H9 (cell line): ENCODE results near the gene RASSF7. TPM values are rescaled to one million over a fixed set of nuclear protein-coding genes. Genes with fewer than 3 reads are reported as not detected.

Experiments used
- DNase-seq: peaks from one replicate; pipeline ENCODE4 v3.0.0-alpha.2; 2017
- H2AFZ ChIP-seq: one replicate; pipeline ENCODE4 v1.6.1; 2013; ENCODE audit warnings: mild to moderate bottlenecking, low read length, control low read depth, moderate library complexity
- H2AK5ac ChIP-seq: 2 replicates; pipeline ENCODE4 v1.6.1; 2013; ENCODE audit warnings: low read length, control low read depth, mixed read lengths; ENCODE audit not compliant: insufficient read length
- H2BK120ac ChIP-seq: one replicate; pipeline ENCODE4 v1.6.1; 2013; ENCODE audit warnings: low read depth, mild to moderate bottlenecking, low read length, control low read depth, inconsistent platforms; ENCODE audit not compliant: poor library complexity, severe bottlenecking
- H2BK12ac ChIP-seq: 2 replicates; pipeline ENCODE4 v1.6.1; 2013; ENCODE audit warnings: low read length, control low read depth, mixed read lengths, low read depth; ENCODE audit not compliant: insufficient read length
- H2BK15ac ChIP-seq: 2 replicates; pipeline ENCODE4 v1.6.1; 2013; ENCODE audit warnings: low read depth, low read length, control low read depth
- H2BK20ac ChIP-seq: one replicate; pipeline ENCODE4 v1.6.1; 2013; ENCODE audit warnings: low read depth, mild to moderate bottlenecking, low read length, control low read depth, inconsistent platforms; ENCODE audit not compliant: poor library complexity, severe bottlenecking
- H2BK5ac ChIP-seq: 2 replicates; pipeline ENCODE4 v1.6.1; 2013; ENCODE audit warnings: low read length, control low read depth, mixed read lengths; ENCODE audit not compliant: insufficient read length
- H3K14ac ChIP-seq: 2 replicates; pipeline ENCODE4 v1.6.1; 2013; ENCODE audit warnings: low read length, control low read depth; ENCODE audit not compliant: insufficient read depth
- H3K18ac ChIP-seq: 2 replicates; pipeline ENCODE4 v1.6.1; 2013; ENCODE audit warnings: low read depth, mild to moderate bottlenecking, mixed read lengths, low read length, control low read depth; ENCODE audit not compliant: insufficient read length
- H3K23ac ChIP-seq: 2 replicates; pipeline ENCODE4 v1.6.1; 2013; ENCODE audit warnings: low read length, control low read depth, mixed read lengths, low read depth; ENCODE audit not compliant: insufficient read length
- H3K23me2 ChIP-seq: 2 replicates; pipeline ENCODE4 v1.6.1; 2013; ENCODE audit warnings: low read depth, mild to moderate bottlenecking, mixed read lengths, low read length, control low read depth; ENCODE audit not compliant: insufficient read length, poor library complexity, severe bottlenecking
- H3K27ac ChIP-seq: 2 replicates; pipeline ENCODE4 v1.5.1; 2013; ENCODE audit warnings: low read length, control low read depth, mixed read lengths, low read depth; ENCODE audit not compliant: insufficient read length
- H3K27me3 ChIP-seq: 2 replicates; pipeline ENCODE4 v1.6.1; 2013; ENCODE audit warnings: low read length, control low read depth, inconsistent platforms; ENCODE audit not compliant: insufficient read depth
- H3K4ac ChIP-seq: 2 replicates; pipeline ENCODE4 v1.6.1; 2013; ENCODE audit warnings: low read depth, mild to moderate bottlenecking, control low read depth, inconsistent platforms, low read length, moderate library complexity
- H3K4me1 ChIP-seq: 2 replicates; pipeline ENCODE4 v1.6.1; 2013; ENCODE audit warnings: low read length, control low read depth, inconsistent platforms; ENCODE audit not compliant: insufficient read depth
- H3K4me2 ChIP-seq: 2 replicates; pipeline ENCODE4 v1.6.1; 2013; ENCODE audit warnings: low read length, control low read depth, mixed read lengths; ENCODE audit not compliant: insufficient read length, insufficient read depth
- H3K56ac ChIP-seq: 2 replicates; pipeline ENCODE4 v1.6.1; 2013; ENCODE audit warnings: low read depth, mild to moderate bottlenecking, mixed read lengths, low read length, control low read depth; ENCODE audit not compliant: insufficient read length
- H3K79me1 ChIP-seq: 2 replicates; pipeline ENCODE4 v1.6.1; 2013; ENCODE audit warnings: low read depth, mild to moderate bottlenecking, moderate library complexity, low read length, control low read depth, inconsistent platforms; ENCODE audit not compliant: insufficient read depth, poor library complexity, severe bottlenecking
- H3K79me2 ChIP-seq: 2 replicates; pipeline ENCODE4 v1.6.1; 2013; ENCODE audit warnings: low read length, control low read depth, inconsistent platforms; ENCODE audit not compliant: insufficient read depth
- H3K9ac ChIP-seq: 2 replicates; pipeline ENCODE4 v1.6.1; 2013; ENCODE audit warnings: low read length, control low read depth, mixed read lengths; ENCODE audit not compliant: insufficient read length; ENCODE audit errors: extremely low read depth
- H3K9me3 ChIP-seq: one replicate; pipeline ENCODE4 v1.6.1; 2013; ENCODE audit warnings: low read depth, low read length, inconsistent platforms; ENCODE audit not compliant: control insufficient read depth
- H3T11ph ChIP-seq: one replicate; pipeline ENCODE4 v1.6.1; 2013; ENCODE audit warnings: mild to moderate bottlenecking, low read length, control low read depth, inconsistent platforms
- H4K20me1 ChIP-seq: one replicate; pipeline ENCODE4 v1.6.1; 2013; ENCODE audit not compliant: control insufficient read depth, insufficient read length, insufficient read depth
- H4K5ac ChIP-seq: 2 replicates; pipeline ENCODE4 v1.6.1; 2013; ENCODE audit warnings: low read depth, mild to moderate bottlenecking, mixed read lengths, low read length, control low read depth; ENCODE audit not compliant: insufficient read length
- H4K8ac ChIP-seq: replicated peaks from 2 replicates; pipeline ENCODE4 v1.6.1; 2013; ENCODE audit warnings: low read length, control low read depth, mixed read lengths, low read depth; ENCODE audit not compliant: insufficient read length
- H4K91ac ChIP-seq: 2 replicates; pipeline ENCODE4 v1.6.1; 2013; ENCODE audit warnings: low read depth, mild to moderate bottlenecking, moderate library complexity, mixed read lengths, low read length, control low read depth; ENCODE audit not compliant: insufficient read length
- H3K27ac Mint-ChIP-seq, 3 experiments: 2 replicates in 2 of 3; 3 replicates in 1 of 3; pipeline ENCODE4 v1.8.0; 2020 to 2021; ENCODE audit warnings: mixed read lengths in 3 of 3, mild to moderate bottlenecking in 1 of 3, moderate library complexity in 1 of 3
- H3K27me3 Mint-ChIP-seq: 2 replicates; pipeline ENCODE4 v1.8.0; 2021; ENCODE audit warnings: low read depth, mild to moderate bottlenecking, moderate library complexity, mixed read lengths
- H3K36me3 Mint-ChIP-seq, 3 experiments: 2 replicates in 2 of 3; 3 replicates in 1 of 3; pipeline ENCODE4 v1.8.0; 2020 to 2021; ENCODE audit warnings: low read depth in 3 of 3, mixed read lengths in 3 of 3; ENCODE audit not compliant: insufficient read depth in 1 of 3
- H3K4me1 Mint-ChIP-seq, 2 experiments: 2 replicates each; pipeline ENCODE4 v1.8.0; 2020; ENCODE audit warnings: mixed read lengths in 2 of 2
- H3K4me3 Mint-ChIP-seq, 2 experiments: 2 replicates in 1 of 2; 3 replicates in 1 of 2; pipeline ENCODE4 v1.8.0; 2020 to 2021; ENCODE audit warnings: mild to moderate bottlenecking in 2 of 2, mixed read lengths in 2 of 2, moderate library complexity in 1 of 2
- H3K9me3 Mint-ChIP-seq, 2 experiments: 2 replicates in 1 of 2; 3 replicates in 1 of 2; pipeline ENCODE4 v1.8.0; 2020; ENCODE audit warnings: mild to moderate bottlenecking in 2 of 2, mixed read lengths in 2 of 2, moderate library complexity in 1 of 2
- CTCF ChIP-seq: fragments of 200-600 bp; sonication (generic); conservative IDR thresholded peaks from 3 replicates; pipeline ENCODE4 v1.8.0; 2021; ENCODE audit warnings: antibody characterized with exemption, mild to moderate bottlenecking
- WGBS: extraction: QIAGEN DNeasy Blood & Tissue Kit; methylation state at CpG from one replicate; pipeline ENCODE4 v1.1.7; 2013; ENCODE audit warnings: missing lambda C conversion rate, low lambda C conversion rate, mixed read lengths; ENCODE audit not compliant: insufficient read length; ENCODE audit errors: extremely low coverage; 5-methylcytosine and 5-hydroxymethylcytosine counted together
- total RNA-seq: library from RNA; stranded (reverse); gene quantifications from 2 replicates; pipeline ENCODE4 v1.2.1, GENCODE V29; 2021

The RASSF7 gene
- total RNA-seq, 1 experiment from 2014 or later: 26.3 TPM

GRCh38 chr11:556662-557256, 4.0 kb upstream of the RASSF7 start:
- Histone ChIP-seq H3K79me2 (no peaks in the 10 kb centered on the region), H3K4ac (no peak overlapping the region), H3K9ac (no peak overlapping the region), H3K4me1 (no peaks in the 10 kb centered on the region), H3K23ac (no peak overlapping the region), H2BK120ac (no peak overlapping the region), H3K56ac (no peak overlapping the region), H2BK15ac (no peak overlapping the region), H3K27ac (no peak overlapping the region), H3K14ac (no peak overlapping the region), H3K23me2 (peaks cover 12% of the 10 kb centered on the region), H2AK5ac (no peak overlapping the region), H3K9me3 (no peaks in the 10 kb centered on the region), H3K79me1 (no peaks in the 10 kb centered on the region), H4K91ac (no peak overlapping the region), H2AFZ (no peak overlapping the region), H3K27me3 (peaks cover 5% of the 10 kb centered on the region; the same call in 1 of the 2 replicates), H4K8ac (no peak overlapping the region), H3T11ph (no peak overlapping the region), H2BK20ac (no peak overlapping the region), H4K20me1 (no peaks in the 10 kb centered on the region), H4K5ac (no peak overlapping the region), H2BK12ac (no peak overlapping the region), H3K18ac (no peak overlapping the region), H3K4me2 (peak overlapping the region; percentile 20), H2BK5ac (no peak overlapping the region)
- WGBS: no CpG with 5 or more reads among the region's 22 CpGs
- no peak for DNase-seq
- no peak for TF ChIP-seq CTCF
- H3K4me1 Mint-ChIP-seq: peaks cover 7 to 22% of the 10 kb centered on the region in 2 experiments
- H3K36me3 Mint-ChIP-seq: peaks cover 0 to 2% (median 0%) of the 10 kb centered on the region in 3 experiments; a peak in 5 of 7 replicates
- H3K9me3 Mint-ChIP-seq: no peaks in the 10 kb centered on the region; a peak in 2 of 5 replicates
- H3K4me3 Mint-ChIP-seq: peak overlapping the region; percentile 54 to 82
- no peak overlapping the region for H3K27ac Mint-ChIP-seq
- H3K27me3 Mint-ChIP-seq: peaks cover 34% of the 10 kb centered on the region
